H9 (cell line): ENCODE data around the gene BRD1. TPM values are rescaled to one million over a fixed set of nuclear protein-coding genes. Genes with fewer than 3 reads are reported as not detected.

Source experiments
- DNase-seq: peaks from one replicate; pipeline ENCODE4 v3.0.0-alpha.2; 2017
- H2AFZ ChIP-seq: one replicate; pipeline ENCODE4 v1.6.1; 2013; ENCODE audit warnings: mild to moderate bottlenecking, low read length, control low read depth, moderate library complexity
- H2AK5ac ChIP-seq: 2 replicates; pipeline ENCODE4 v1.6.1; 2013; ENCODE audit warnings: low read length, control low read depth, mixed read lengths; ENCODE audit not compliant: insufficient read length
- H2BK120ac ChIP-seq: one replicate; pipeline ENCODE4 v1.6.1; 2013; ENCODE audit warnings: low read depth, mild to moderate bottlenecking, low read length, control low read depth, inconsistent platforms; ENCODE audit not compliant: poor library complexity, severe bottlenecking
- H2BK12ac ChIP-seq: 2 replicates; pipeline ENCODE4 v1.6.1; 2013; ENCODE audit warnings: low read length, control low read depth, mixed read lengths, low read depth; ENCODE audit not compliant: insufficient read length
- H2BK15ac ChIP-seq: 2 replicates; pipeline ENCODE4 v1.6.1; 2013; ENCODE audit warnings: low read depth, low read length, control low read depth
- H2BK20ac ChIP-seq: one replicate; pipeline ENCODE4 v1.6.1; 2013; ENCODE audit warnings: low read depth, mild to moderate bottlenecking, low read length, control low read depth, inconsistent platforms; ENCODE audit not compliant: poor library complexity, severe bottlenecking
- H2BK5ac ChIP-seq: 2 replicates; pipeline ENCODE4 v1.6.1; 2013; ENCODE audit warnings: low read length, control low read depth, mixed read lengths; ENCODE audit not compliant: insufficient read length
- H3K14ac ChIP-seq: 2 replicates; pipeline ENCODE4 v1.6.1; 2013; ENCODE audit warnings: low read length, control low read depth; ENCODE audit not compliant: insufficient read depth
- H3K18ac ChIP-seq: 2 replicates; pipeline ENCODE4 v1.6.1; 2013; ENCODE audit warnings: low read depth, mild to moderate bottlenecking, mixed read lengths, low read length, control low read depth; ENCODE audit not compliant: insufficient read length
- H3K23ac ChIP-seq: 2 replicates; pipeline ENCODE4 v1.6.1; 2013; ENCODE audit warnings: low read length, control low read depth, mixed read lengths, low read depth; ENCODE audit not compliant: insufficient read length
- H3K23me2 ChIP-seq: 2 replicates; pipeline ENCODE4 v1.6.1; 2013; ENCODE audit warnings: low read depth, mild to moderate bottlenecking, mixed read lengths, low read length, control low read depth; ENCODE audit not compliant: insufficient read length, poor library complexity, severe bottlenecking
- H3K27ac ChIP-seq: 2 replicates; pipeline ENCODE4 v1.5.1; 2013; ENCODE audit warnings: low read length, control low read depth, mixed read lengths, low read depth; ENCODE audit not compliant: insufficient read length
- H3K27me3 ChIP-seq: 2 replicates; pipeline ENCODE4 v1.6.1; 2013; ENCODE audit warnings: low read length, control low read depth, inconsistent platforms; ENCODE audit not compliant: insufficient read depth
- H3K4ac ChIP-seq: 2 replicates; pipeline ENCODE4 v1.6.1; 2013; ENCODE audit warnings: low read depth, mild to moderate bottlenecking, control low read depth, inconsistent platforms, low read length, moderate library complexity
- H3K4me1 ChIP-seq: 2 replicates; pipeline ENCODE4 v1.6.1; 2013; ENCODE audit warnings: low read length, control low read depth, inconsistent platforms; ENCODE audit not compliant: insufficient read depth
- H3K4me2 ChIP-seq: 2 replicates; pipeline ENCODE4 v1.6.1; 2013; ENCODE audit warnings: low read length, control low read depth, mixed read lengths; ENCODE audit not compliant: insufficient read length, insufficient read depth
- H3K56ac ChIP-seq: 2 replicates; pipeline ENCODE4 v1.6.1; 2013; ENCODE audit warnings: low read depth, mild to moderate bottlenecking, mixed read lengths, low read length, control low read depth; ENCODE audit not compliant: insufficient read length
- H3K79me1 ChIP-seq: 2 replicates; pipeline ENCODE4 v1.6.1; 2013; ENCODE audit warnings: low read depth, mild to moderate bottlenecking, moderate library complexity, low read length, control low read depth, inconsistent platforms; ENCODE audit not compliant: insufficient read depth, poor library complexity, severe bottlenecking
- H3K79me2 ChIP-seq: 2 replicates; pipeline ENCODE4 v1.6.1; 2013; ENCODE audit warnings: low read length, control low read depth, inconsistent platforms; ENCODE audit not compliant: insufficient read depth
- H3K9ac ChIP-seq: 2 replicates; pipeline ENCODE4 v1.6.1; 2013; ENCODE audit warnings: low read length, control low read depth, mixed read lengths; ENCODE audit not compliant: insufficient read length; ENCODE audit errors: extremely low read depth
- H3K9me3 ChIP-seq: one replicate; pipeline ENCODE4 v1.6.1; 2013; ENCODE audit warnings: low read depth, low read length, inconsistent platforms; ENCODE audit not compliant: control insufficient read depth
- H3T11ph ChIP-seq: one replicate; pipeline ENCODE4 v1.6.1; 2013; ENCODE audit warnings: mild to moderate bottlenecking, low read length, control low read depth, inconsistent platforms
- H4K20me1 ChIP-seq: one replicate; pipeline ENCODE4 v1.6.1; 2013; ENCODE audit not compliant: control insufficient read depth, insufficient read length, insufficient read depth
- H4K5ac ChIP-seq: 2 replicates; pipeline ENCODE4 v1.6.1; 2013; ENCODE audit warnings: low read depth, mild to moderate bottlenecking, mixed read lengths, low read length, control low read depth; ENCODE audit not compliant: insufficient read length
- H4K8ac ChIP-seq: replicated peaks from 2 replicates; pipeline ENCODE4 v1.6.1; 2013; ENCODE audit warnings: low read length, control low read depth, mixed read lengths, low read depth; ENCODE audit not compliant: insufficient read length
- H4K91ac ChIP-seq: 2 replicates; pipeline ENCODE4 v1.6.1; 2013; ENCODE audit warnings: low read depth, mild to moderate bottlenecking, moderate library complexity, mixed read lengths, low read length, control low read depth; ENCODE audit not compliant: insufficient read length
- H3K27ac Mint-ChIP-seq, 3 experiments: 2 replicates in 2 of 3; 3 replicates in 1 of 3; pipeline ENCODE4 v1.8.0; 2020 to 2021; ENCODE audit warnings: mixed read lengths in 3 of 3, mild to moderate bottlenecking in 1 of 3, moderate library complexity in 1 of 3
- H3K27me3 Mint-ChIP-seq: 2 replicates; pipeline ENCODE4 v1.8.0; 2021; ENCODE audit warnings: low read depth, mild to moderate bottlenecking, moderate library complexity, mixed read lengths
- H3K36me3 Mint-ChIP-seq, 3 experiments: 2 replicates in 2 of 3; 3 replicates in 1 of 3; pipeline ENCODE4 v1.8.0; 2020 to 2021; ENCODE audit warnings: low read depth in 3 of 3, mixed read lengths in 3 of 3; ENCODE audit not compliant: insufficient read depth in 1 of 3
- H3K4me1 Mint-ChIP-seq, 2 experiments: 2 replicates each; pipeline ENCODE4 v1.8.0; 2020; ENCODE audit warnings: mixed read lengths in 2 of 2
- H3K4me3 Mint-ChIP-seq, 2 experiments: 2 replicates in 1 of 2; 3 replicates in 1 of 2; pipeline ENCODE4 v1.8.0; 2020 to 2021; ENCODE audit warnings: mild to moderate bottlenecking in 2 of 2, mixed read lengths in 2 of 2, moderate library complexity in 1 of 2
- H3K9me3 Mint-ChIP-seq, 2 experiments: 2 replicates in 1 of 2; 3 replicates in 1 of 2; pipeline ENCODE4 v1.8.0; 2020; ENCODE audit warnings: mild to moderate bottlenecking in 2 of 2, mixed read lengths in 2 of 2, moderate library complexity in 1 of 2
- CTCF ChIP-seq: fragments of 200-600 bp; sonication (generic); conservative IDR thresholded peaks from 3 replicates; pipeline ENCODE4 v1.8.0; 2021; ENCODE audit warnings: antibody characterized with exemption, mild to moderate bottlenecking
- WGBS: extraction: QIAGEN DNeasy Blood & Tissue Kit; methylation state at CpG from one replicate; pipeline ENCODE4 v1.1.7; 2013; ENCODE audit warnings: missing lambda C conversion rate, low lambda C conversion rate, mixed read lengths; ENCODE audit not compliant: insufficient read length; ENCODE audit errors: extremely low coverage; 5-methylcytosine and 5-hydroxymethylcytosine counted together
- total RNA-seq: library from RNA; stranded (reverse); gene quantifications from 2 replicates; pipeline ENCODE4 v1.2.1, GENCODE V29; 2021

Gene BRD1
- total RNA-seq, 1 experiment from 2014 or later = 51.3 TPM

GRCh38 chr22:49858827-49859226 lies 31.2 kb upstream of the BRD1 start:
- Histone ChIP-seq H3K23me2 (peaks cover 8% of the 10 kb centered on the region), H3K14ac (no peak overlapping the region; the same call in 1 of the 2 replicates), H3K9me3 (no peaks in the 10 kb centered on the region), H3T11ph (no peak overlapping the region), H3K4me1 (peaks cover 5% of the 10 kb centered on the region; the same call in 1 of the 2 replicates), H2BK5ac (no peak overlapping the region), H2BK12ac (no peak overlapping the region), H2AK5ac (no peak overlapping the region), H4K5ac (no peak overlapping the region), H3K79me1 (peaks cover 16% of the 10 kb centered on the region), H4K20me1 (peaks cover 4% of the 10 kb centered on the region), H3K23ac (no peak overlapping the region), H3K27ac (no peak overlapping the region), H2BK20ac (no peak overlapping the region), H4K8ac (no peak overlapping the region), H3K56ac (no peak overlapping the region), H3K79me2 (peaks cover 36% of the 10 kb centered on the region; the same call in 1 of the 2 replicates), H2AFZ (no peak overlapping the region), H4K91ac (no peak overlapping the region), H2BK15ac (no peak overlapping the region), H3K9ac (no peak overlapping the region), H3K27me3 (no peaks in the 10 kb centered on the region), H3K18ac (no peak overlapping the region), H3K4me2 (no peak overlapping the region), H2BK120ac (no peak overlapping the region), H3K4ac (no peak overlapping the region)
- TF ChIP-seq CTCF = no peak
- H3K4me3 Mint-ChIP-seq = no peak overlapping the region; a peak in 1 of 5 replicates
- no peak overlapping the region; a peak in 2 of 7 replicates for H3K27ac Mint-ChIP-seq
- DNase-seq = no peak
- peaks cover 0 to 5% (median 4%) of the 10 kb centered on the region in 3 experiments; a peak in 5 of 7 replicates for H3K36me3 Mint-ChIP-seq
- no peaks in the 10 kb centered on the region for H3K9me3 Mint-ChIP-seq
- no CpG with 5 or more reads among the region's 14 CpGs for WGBS
- no peaks in the 10 kb centered on the region for H3K27me3 Mint-ChIP-seq
- H3K4me1 Mint-ChIP-seq = peaks cover 25% of the 10 kb centered on the region in 2 experiments
